Amniotic stem cell (primary cell): ENCODE results near the gene GNA12.
"Not testable (repeated sequence)": the region's sequence is repeated elsewhere in the genome, so short reads cannot be mapped to it uniquely, and the experiment has no call there.

ENCODE experiments used
- DNase-seq: peaks from one replicate; lab custom pipeline; 2025; lab: John Stamatoyannopoulos, UW

The GNA12 gene

GRCh38 chr7:2864204-2864985 lies 20.3 kb upstream of the GNA12 start:
- no peak for DNase-seq

GRCh38 chr7:2863461-2864066 lies 19.5 kb upstream of the GNA12 start:
- DNase-seq: peak; percentile 68

DNA sequence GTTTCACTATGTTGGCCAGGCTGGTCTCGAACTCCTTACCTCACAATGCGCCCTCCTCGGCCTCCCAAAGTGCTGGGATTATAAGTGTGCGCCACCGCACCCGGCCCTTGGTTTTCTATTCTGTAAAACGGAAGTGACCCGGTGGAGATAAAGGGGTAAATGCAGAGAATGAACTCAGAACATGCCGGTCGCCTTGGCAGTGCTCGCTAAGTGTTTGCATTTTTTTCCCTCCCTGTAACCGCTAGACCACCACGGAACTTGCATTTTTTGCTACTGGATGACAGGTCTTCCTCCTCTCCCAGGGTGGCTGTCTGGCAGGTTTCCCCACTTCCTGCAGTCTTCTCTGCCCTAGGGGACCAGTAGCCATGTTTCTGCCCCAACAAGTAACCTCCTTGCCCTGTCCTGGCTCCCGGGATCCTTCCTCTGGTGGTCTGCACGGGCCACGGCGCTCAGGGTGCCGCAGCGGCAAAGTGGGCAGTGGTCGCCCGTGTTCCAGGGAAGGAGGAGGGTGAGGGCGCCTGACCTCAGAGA lies 18.8 kb upstream of the GNA12 start:
- DNase-seq: no peak

DNA sequence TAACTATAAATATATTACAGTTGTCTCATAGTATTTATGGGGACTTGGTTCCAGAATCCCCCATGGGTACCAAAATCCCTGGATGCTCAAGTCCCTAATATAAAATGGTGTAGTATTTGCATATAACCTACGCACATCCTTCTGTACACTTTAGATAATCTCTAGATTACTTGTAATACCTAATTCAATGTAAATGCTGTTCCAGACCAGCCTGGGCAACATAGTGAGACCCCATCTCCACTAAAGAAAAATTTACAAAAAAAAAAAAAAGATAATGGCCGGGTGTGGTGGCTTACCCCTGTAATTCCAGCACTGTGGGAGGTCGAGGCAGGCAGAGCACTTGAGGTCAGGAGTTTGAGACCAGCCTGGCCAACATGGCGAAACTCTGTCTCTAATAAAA lies 17.4 kb upstream of the GNA12 start:
- DNase-seq: no peak

- no peak for DNase-seq
Measured at GRCh38 chr7:2860627-2861133, 16.6 kb upstream of the GNA12 start.

DNA sequence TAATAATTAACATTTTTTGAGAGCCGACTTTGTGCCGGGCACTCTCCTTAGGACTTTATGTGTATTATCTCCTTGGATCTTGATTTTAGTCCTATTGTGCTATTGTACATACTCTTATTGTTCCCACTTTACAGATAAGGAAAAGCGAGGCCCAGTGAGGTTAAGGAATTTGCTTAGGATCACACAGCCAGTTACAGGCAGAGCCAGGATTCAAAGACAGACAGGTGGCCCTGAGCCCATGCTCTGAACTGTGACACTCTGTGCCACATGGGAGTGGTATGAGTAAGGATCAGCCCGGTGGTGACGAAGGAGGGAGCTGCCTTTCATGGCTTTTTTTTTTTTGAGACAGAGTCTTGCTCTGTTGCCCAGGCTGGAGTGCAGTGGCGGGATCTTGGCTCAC lies 15.8 kb upstream of the GNA12 start:
- no peak for DNase-seq

DNA sequence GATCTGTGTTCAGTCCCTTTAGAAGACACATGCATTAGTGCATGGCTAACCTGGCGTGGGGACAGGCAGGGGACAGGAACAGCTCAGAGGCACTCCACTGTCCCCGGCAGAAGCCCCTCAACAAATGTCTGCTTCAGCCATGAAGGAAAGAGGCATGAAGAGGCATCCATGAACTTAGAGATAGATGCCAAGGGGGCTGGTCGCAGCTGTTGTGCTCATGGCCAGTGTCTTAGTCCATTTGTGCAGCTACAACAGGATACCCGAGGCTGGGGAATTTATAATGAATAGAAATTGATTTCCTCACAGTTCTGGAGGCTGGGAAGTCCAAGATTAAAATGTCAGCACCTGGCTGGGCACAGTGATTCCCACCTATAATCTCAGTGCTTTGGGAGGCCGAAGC lies 14.5 kb upstream of the GNA12 start:
- no peak for DNase-seq

DNA sequence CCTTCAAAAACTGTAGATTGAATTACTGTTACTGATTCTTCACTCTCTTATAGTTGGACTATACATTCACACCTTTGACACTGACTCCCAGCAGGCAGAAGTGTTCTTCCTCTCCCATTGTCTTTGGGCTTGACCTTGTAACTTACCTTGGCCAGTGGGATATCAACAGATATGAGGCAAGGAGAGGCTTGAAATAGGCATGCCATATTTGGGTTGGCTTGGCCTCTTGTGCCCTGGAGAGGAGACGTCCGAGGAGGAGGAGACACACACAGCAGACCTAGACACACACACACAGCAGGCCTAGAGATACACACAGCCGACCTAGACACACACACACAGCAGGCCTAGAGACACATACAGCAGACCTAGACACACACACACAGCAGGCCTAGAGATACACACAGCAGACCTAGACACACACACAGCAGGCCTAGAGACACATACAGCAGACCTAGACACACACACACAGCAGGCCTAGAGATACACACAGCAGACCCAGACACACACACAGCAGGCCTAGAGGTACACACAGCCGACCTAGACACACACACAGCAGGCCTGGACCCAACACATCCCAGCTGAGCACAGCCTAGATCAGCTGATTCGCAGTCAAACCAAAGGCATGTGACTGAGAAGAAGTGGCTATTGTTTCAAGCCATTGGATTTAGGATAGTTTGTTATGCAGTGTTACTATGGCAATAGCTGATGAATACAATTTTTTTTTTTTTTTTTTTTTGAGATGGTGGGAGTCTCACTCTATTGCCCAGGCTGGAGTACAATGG lies 12.5 kb upstream of the GNA12 start:
- DNase-seq: no peak

GRCh38 chr7:2855386-2855785 lies 11.3 kb upstream of the GNA12 start:
- no peak for DNase-seq

DNA sequence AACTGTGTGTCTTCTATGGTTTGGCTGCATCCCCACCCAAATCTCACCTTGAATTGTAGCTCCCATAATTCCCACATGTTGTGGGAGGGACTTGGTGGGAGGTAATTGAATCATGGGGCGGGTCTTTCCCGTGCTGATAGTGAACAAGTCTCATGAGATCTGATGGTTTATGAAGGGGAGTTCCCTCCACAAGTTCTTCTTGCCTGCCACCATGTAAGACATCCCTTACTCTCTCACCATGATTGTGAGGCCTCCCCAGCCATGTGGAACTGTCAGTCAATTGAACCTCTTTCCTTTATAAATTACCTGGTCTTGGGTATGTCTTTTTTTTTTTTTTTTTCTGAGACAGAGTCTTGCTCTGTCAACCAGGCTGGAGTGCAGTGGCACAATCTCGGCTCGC lies 9.4 kb upstream of the GNA12 start:
- not testable (repeated sequence) for DNase-seq

DNA sequence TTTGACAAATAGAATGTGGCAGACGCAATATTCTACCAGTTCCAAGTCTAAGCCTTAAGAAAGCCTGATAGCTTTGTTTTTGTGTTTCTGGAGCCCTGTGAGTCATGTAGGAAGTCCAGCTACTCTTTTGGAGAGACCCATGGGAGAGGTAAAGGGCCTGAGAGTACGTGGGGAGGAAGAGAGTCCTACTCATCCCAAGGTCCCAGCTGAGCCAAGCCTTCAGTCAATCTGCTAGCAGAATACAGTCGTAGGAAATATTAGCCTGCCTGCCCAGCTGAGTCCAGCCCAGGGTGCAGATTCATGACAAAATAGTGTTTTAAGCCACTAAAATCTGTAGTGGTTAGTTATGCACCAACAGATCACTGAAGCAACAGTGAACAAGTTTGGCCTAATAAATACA lies 9.0 kb upstream of the GNA12 start:
- DNase-seq: no peak

DNA sequence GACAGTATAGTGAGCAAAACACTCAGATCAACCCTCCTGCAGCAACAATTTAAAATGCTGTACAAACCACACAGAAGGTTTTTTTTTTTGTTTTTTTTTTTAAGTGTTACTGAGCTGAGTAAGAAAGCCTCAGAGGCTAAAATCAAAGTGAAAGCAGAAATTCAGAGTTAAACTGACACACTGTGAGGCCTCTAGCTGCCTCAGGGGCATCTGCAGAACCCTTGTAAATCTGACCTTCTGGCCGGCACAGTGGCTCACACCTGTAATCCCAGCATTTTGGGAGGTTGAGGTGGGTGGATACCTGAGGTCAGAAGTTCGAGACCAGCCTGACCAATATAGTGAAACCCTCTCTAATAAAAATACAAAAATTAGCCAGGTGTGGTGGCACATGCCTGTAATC lies 7.4 kb upstream of the GNA12 start:
- DNase-seq: no peak

GRCh38 chr7:2849941-2850766 lies 6.0 kb upstream of the GNA12 start:
- DNase-seq: no peak

DNA sequence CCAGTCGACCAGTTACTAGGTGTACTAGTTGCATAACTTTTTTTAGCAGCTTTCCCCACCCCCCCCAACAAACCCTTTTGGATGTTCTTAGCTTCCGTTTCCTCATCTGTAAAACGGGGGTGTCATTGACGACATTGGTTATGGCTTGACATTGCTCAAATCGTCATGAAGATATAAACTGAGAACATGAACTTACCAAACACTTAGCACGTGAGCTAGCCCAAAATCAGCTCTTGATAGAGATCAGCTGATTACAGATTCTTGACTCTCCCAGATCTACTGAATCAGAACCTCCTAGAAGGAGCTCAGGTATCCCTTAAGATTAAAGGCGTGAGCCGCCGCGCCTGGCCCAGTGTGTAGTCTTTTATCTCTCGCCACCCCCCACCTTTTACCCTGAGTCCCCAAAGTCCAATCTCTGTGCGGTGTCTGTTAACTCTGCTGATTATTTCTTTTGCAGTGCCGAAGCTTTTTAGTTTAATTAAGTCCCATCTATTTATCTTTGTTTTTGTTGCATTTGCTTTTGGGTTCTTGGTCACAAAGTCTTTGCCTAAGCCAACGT lies 1.0 kb upstream of the GNA12 start:
- DNase-seq: no peak

- no peak for DNase-seq
Measured at GRCh38 chr7:2843711-2844152, 376 bp downstream of the GNA12 start.

- DNase-seq: no peak
Measured at GRCh38 chr7:2843191-2843685, 870 bp downstream of the GNA12 start.

DNA sequence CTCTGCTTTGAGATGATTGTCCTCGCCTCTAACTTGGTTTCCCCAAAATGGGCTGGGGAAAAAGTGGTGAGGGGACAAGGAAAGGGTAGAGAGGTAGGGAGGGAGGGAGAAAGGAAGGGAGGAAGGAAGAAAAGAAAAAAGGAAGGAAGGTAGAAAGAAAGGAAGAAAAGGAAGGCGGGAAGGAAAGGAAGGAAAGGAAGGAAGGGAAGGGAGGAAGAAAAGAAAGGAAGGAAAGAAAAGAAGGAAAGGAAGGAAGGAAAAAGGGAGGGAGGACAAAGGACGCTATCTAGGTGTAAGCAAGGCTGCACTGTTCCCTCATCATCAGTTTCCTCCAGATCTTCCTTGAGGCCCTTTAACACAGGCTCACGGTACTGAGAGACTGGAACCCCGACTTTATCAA lies 2.2 kb downstream of the GNA12 start:
- no peak for DNase-seq

GRCh38 chr7:2840458-2840857 lies 3.6 kb downstream of the GNA12 start:
- DNase-seq: no peak

GRCh38 chr7:2838873-2839578 lies 5.1 kb downstream of the GNA12 start:
- DNase-seq: no peak

- no peak for DNase-seq
Measured at GRCh38 chr7:2838451-2838850, 5.7 kb downstream of the GNA12 start.

- no peak for DNase-seq
Measured at GRCh38 chr7:2837496-2837895, 6.6 kb downstream of the GNA12 start.
